Measurements from ENCODE around the gene PJVK.

Gene PJVK

DNA sequence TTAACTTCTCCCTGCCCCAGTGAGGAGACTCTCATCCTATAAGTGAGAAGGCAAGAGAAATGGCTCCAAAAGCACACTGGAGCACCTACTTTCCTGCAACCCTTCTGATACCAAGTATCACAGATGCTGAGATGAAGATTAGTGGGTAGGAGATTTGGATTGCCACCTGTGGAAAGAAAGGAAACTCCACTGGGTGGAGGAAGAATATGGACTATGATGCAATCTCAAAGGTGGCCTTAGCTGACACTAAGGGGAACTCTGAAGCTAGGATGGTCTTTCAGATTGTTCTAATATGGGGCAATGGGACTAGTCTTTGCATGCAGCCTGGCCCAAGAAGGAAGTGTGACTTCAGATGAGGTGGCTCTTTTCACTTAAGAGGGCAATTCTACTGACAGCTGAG is 21.8 kb upstream of the PJVK start:
- no peak overlapping the region for H3K14ac ChIP-seq (ENCODE audit: low read length in 2 of 2)
- H3K9ac ChIP-seq (ENCODE audit: low read length) = no peak overlapping the region

DNA sequence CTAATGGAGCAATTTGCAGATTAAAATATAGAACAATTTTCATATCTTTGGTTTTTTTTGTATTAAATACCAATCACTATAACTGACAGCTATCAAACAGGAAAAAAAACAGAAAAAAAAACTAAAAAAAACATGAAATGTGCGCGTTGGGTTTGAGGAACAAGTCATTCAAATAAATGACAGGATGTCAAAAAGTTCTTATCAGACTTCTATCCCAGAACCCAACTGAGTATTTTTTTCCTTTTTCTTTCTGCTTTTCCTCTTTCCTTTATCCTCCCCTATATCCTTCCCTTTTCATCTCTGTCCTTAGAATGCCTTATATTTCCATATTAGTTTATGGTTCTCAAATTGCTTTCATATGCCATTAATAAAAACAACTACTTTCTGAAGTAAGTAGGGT is 14.5 kb upstream of the PJVK start:
- Histone ChIP-seq H2BK12ac (ENCODE audit: low read length in 2 of 2) (no peak overlapping the region), H2BK15ac (ENCODE audit: low read depth, poor library complexity, severe bottlenecking) (no peak overlapping the region), H3K27ac (ENCODE audit: low read length, poor library complexity, severe bottlenecking) (no peak overlapping the region), H3K4me2 (ENCODE audit: low read length, poor library complexity, severe bottlenecking) (no peak overlapping the region), H4K8ac (ENCODE audit: low read length) (no peak overlapping the region), H3K36me3 (ENCODE audit: control insufficient read depth in 1 of 2, insufficient read depth in 2 of 2, low read depth in 1 of 2, low read length in 2 of 2) (peaks cover 13 to 98% of the 10 kb centered on the region in 2 experiments), H3K79me1 (replicated peaks; ENCODE audit: low read length, poor library complexity, severe bottlenecking) (peaks cover 14% of the 10 kb centered on the region), H3K9me3 (ENCODE audit: control insufficient read depth, low read length) (no peaks in the 10 kb centered on the region), H3K23ac (ENCODE audit: low read length in 2 of 2) (no peak overlapping the region), H3K14ac (ENCODE audit: low read length in 2 of 2) (no peak overlapping the region), H3K4me3 (ENCODE audit: insufficient read depth in 1 of 2, low read depth in 1 of 2, low read length in 2 of 2) (no peak overlapping the region), H2BK120ac (ENCODE audit: low read depth, low read length) (no peak overlapping the region), H2AFZ (ENCODE audit: low read depth, low read length) (no peak overlapping the region), H2AK5ac (ENCODE audit: low read length, severe bottlenecking) (no peak overlapping the region), H3K4me1 (ENCODE audit: control insufficient read depth, insufficient read depth, low read depth, low read length) (no peaks in the 10 kb centered on the region), H2BK5ac (ENCODE audit: low read depth, low read length, poor library complexity, severe bottlenecking) (no peak overlapping the region), H4K91ac (ENCODE audit: low read length) (no peak overlapping the region), H3K18ac (ENCODE audit: low read depth in 1 of 2, low read length in 2 of 2) (no peak overlapping the region), H3K4ac (ENCODE audit: low read depth in 1 of 2, low read length in 2 of 2) (no peak overlapping the region), H3K27me3 (ENCODE audit: control insufficient read depth in 1 of 2, insufficient read depth in 1 of 2, low read length in 2 of 2) (no peaks in the 10 kb centered on the region), H3K9ac (ENCODE audit: low read length) (no peak overlapping the region)
- WGBS = 100% methylated on average over 2 of the region's 2 CpGs
- DNase-seq = no peak

More for the DNA sequence above, 21.8 kb upstream of the PJVK start:
- Histone ChIP-seq H2BK12ac (ENCODE audit: low read length in 2 of 2) (no peak overlapping the region), H3K79me1 (replicated peaks; ENCODE audit: low read length, poor library complexity, severe bottlenecking) (peaks cover 19% of the 10 kb centered on the region), H3K18ac (ENCODE audit: low read depth in 1 of 2, low read length in 2 of 2) (no peak overlapping the region), H3K36me3 (ENCODE audit: control insufficient read depth in 1 of 2, insufficient read depth in 2 of 2, low read depth in 1 of 2, low read length in 2 of 2) (peaks cover 19 to 69% of the 10 kb centered on the region in 2 experiments), H4K8ac (ENCODE audit: low read length) (no peak overlapping the region), H3K4ac (ENCODE audit: low read depth in 1 of 2, low read length in 2 of 2) (no peak overlapping the region), H3K23ac (ENCODE audit: low read length in 2 of 2) (no peak overlapping the region), H3K27me3 (ENCODE audit: control insufficient read depth in 1 of 2, insufficient read depth in 1 of 2, low read length in 2 of 2) (no peaks in the 10 kb centered on the region), H2AK5ac (ENCODE audit: low read length, severe bottlenecking) (no peak overlapping the region), H4K91ac (ENCODE audit: low read length) (no peak overlapping the region), H3K9me3 (ENCODE audit: control insufficient read depth, low read length) (no peaks in the 10 kb centered on the region), H2BK15ac (ENCODE audit: low read depth, poor library complexity, severe bottlenecking) (no peak overlapping the region), H2BK5ac (ENCODE audit: low read depth, low read length, poor library complexity, severe bottlenecking) (no peak overlapping the region), H2BK120ac (ENCODE audit: low read depth, low read length) (no peak overlapping the region), H3K4me1 (ENCODE audit: control insufficient read depth, insufficient read depth, low read depth, low read length) (no peaks in the 10 kb centered on the region), H3K4me3 (ENCODE audit: insufficient read depth in 1 of 2, low read depth in 1 of 2, low read length in 2 of 2) (no peak overlapping the region), H2AFZ (ENCODE audit: low read depth, low read length) (no peak overlapping the region), H3K4me2 (ENCODE audit: low read length, poor library complexity, severe bottlenecking) (no peak overlapping the region), H3K27ac (ENCODE audit: low read length, poor library complexity, severe bottlenecking) (no peak overlapping the region)
- DNase-seq = no peak

DNA sequence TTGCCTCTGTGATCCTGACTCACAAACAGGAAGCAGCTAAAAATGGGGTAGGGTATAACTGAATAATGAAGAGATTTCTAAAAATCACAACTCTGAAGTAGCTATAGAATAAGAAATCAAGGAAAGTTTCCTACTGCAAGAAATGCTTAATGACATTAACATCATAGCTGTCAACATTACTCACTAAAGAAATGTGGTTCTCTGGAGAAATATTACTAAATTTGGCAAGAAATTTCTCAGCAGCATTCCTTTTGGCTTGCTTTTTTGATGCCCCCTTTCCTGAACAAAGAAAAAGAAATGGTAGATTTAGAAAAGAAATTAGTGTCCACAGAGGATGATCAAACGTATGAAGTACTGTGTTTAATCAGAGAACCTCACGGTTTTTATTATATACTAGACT is 9.8 kb upstream of the PJVK start:
- H3K4me1 ChIP-seq (ENCODE audit: control insufficient read depth, insufficient read depth, low read depth, low read length) = no peaks in the 10 kb centered on the region
- no peak overlapping the region for H3K23ac ChIP-seq (ENCODE audit: low read length in 2 of 2)
- no peak overlapping the region for H2BK12ac ChIP-seq (ENCODE audit: low read length in 2 of 2)
- H3K27ac ChIP-seq (ENCODE audit: low read length, poor library complexity, severe bottlenecking) = no peak overlapping the region
- H2BK5ac ChIP-seq (ENCODE audit: low read depth, low read length, poor library complexity, severe bottlenecking) = no peak overlapping the region
- peaks cover 17% of the 10 kb centered on the region for H3K79me1 ChIP-seq (replicated peaks; ENCODE audit: low read length, poor library complexity, severe bottlenecking)
- H2AFZ ChIP-seq (ENCODE audit: low read depth, low read length) = no peak overlapping the region
- H3K4me3 ChIP-seq (ENCODE audit: insufficient read depth in 1 of 2, low read depth in 1 of 2, low read length in 2 of 2) = no peak overlapping the region
- H3K9me3 ChIP-seq (ENCODE audit: control insufficient read depth, low read length) = no peaks in the 10 kb centered on the region
- peaks cover 11 to 96% of the 10 kb centered on the region in 2 experiments for H3K36me3 ChIP-seq (ENCODE audit: control insufficient read depth in 1 of 2, insufficient read depth in 2 of 2, low read depth in 1 of 2, low read length in 2 of 2)
- no peak overlapping the region for H2AK5ac ChIP-seq (ENCODE audit: low read length, severe bottlenecking)
- no peaks in the 10 kb centered on the region for H3K27me3 ChIP-seq (ENCODE audit: control insufficient read depth in 1 of 2, insufficient read depth in 1 of 2, low read length in 2 of 2)
- no peak overlapping the region for H4K91ac ChIP-seq (ENCODE audit: low read length)
- no peak overlapping the region for H2BK15ac ChIP-seq (ENCODE audit: low read depth, poor library complexity, severe bottlenecking)
- no peak overlapping the region for H3K4me2 ChIP-seq (ENCODE audit: low read length, poor library complexity, severe bottlenecking)
- no peak overlapping the region for H2BK120ac ChIP-seq (ENCODE audit: low read depth, low read length)
- no peak overlapping the region for H4K8ac ChIP-seq (ENCODE audit: low read length)
- no CpG with 5 or more reads among the region's 2 CpGs for WGBS
- H3K18ac ChIP-seq (ENCODE audit: low read depth in 1 of 2, low read length in 2 of 2) = no peak overlapping the region
- no peak overlapping the region for H3K4ac ChIP-seq (ENCODE audit: low read depth in 1 of 2, low read length in 2 of 2)
- no peak for DNase-seq
- H3K14ac ChIP-seq (ENCODE audit: low read length in 2 of 2) = no peak overlapping the region
- no peak overlapping the region for H3K9ac ChIP-seq (ENCODE audit: low read length)

GRCh38 chr2:178448968-178449661 is 2.1 kb upstream of the PJVK start:
- Histone ChIP-seq H2BK120ac (ENCODE audit: low read depth, low read length) (no peak overlapping the region), H2BK5ac (ENCODE audit: low read depth, low read length, poor library complexity, severe bottlenecking) (no peak overlapping the region), H3K18ac (ENCODE audit: low read depth in 1 of 2, low read length in 2 of 2) (no peak overlapping the region), H3K4me2 (ENCODE audit: low read length, poor library complexity, severe bottlenecking) (no peak overlapping the region), H2BK15ac (ENCODE audit: low read depth, poor library complexity, severe bottlenecking) (no peak overlapping the region), H4K91ac (ENCODE audit: low read length) (no peak overlapping the region), H3K14ac (ENCODE audit: low read length in 2 of 2) (no peak overlapping the region), H4K8ac (ENCODE audit: low read length) (no peak overlapping the region), H3K27ac (ENCODE audit: low read length, poor library complexity, severe bottlenecking) (no peak overlapping the region), H3K9ac (ENCODE audit: low read length) (peak overlapping the region; percentile 99), H3K79me1 (replicated peaks; ENCODE audit: low read length, poor library complexity, severe bottlenecking) (peaks cover 26% of the 10 kb centered on the region), H3K4me3 (ENCODE audit: insufficient read depth in 1 of 2, low read depth in 1 of 2, low read length in 2 of 2) (peak overlapping the region in 1 of 2 experiments; percentile 84), H3K36me3 (ENCODE audit: control insufficient read depth in 1 of 2, insufficient read depth in 2 of 2, low read depth in 1 of 2, low read length in 2 of 2) (peaks cover 11 to 42% of the 10 kb centered on the region in 2 experiments), H2AFZ (ENCODE audit: low read depth, low read length) (no peak overlapping the region), H3K9me3 (ENCODE audit: control insufficient read depth, low read length) (no peaks in the 10 kb centered on the region), H3K27me3 (ENCODE audit: control insufficient read depth in 1 of 2, insufficient read depth in 1 of 2, low read length in 2 of 2) (no peaks in the 10 kb centered on the region), H2AK5ac (ENCODE audit: low read length, severe bottlenecking) (no peak overlapping the region), H3K4me1 (ENCODE audit: control insufficient read depth, insufficient read depth, low read depth, low read length) (peaks cover 7% of the 10 kb centered on the region), H3K4ac (ENCODE audit: low read depth in 1 of 2, low read length in 2 of 2) (no peak overlapping the region), H2BK12ac (ENCODE audit: low read length in 2 of 2) (no peak overlapping the region), H3K23ac (ENCODE audit: low read length in 2 of 2) (no peak overlapping the region)
- DNase-seq = no peak
- WGBS = 96% methylated on average over 2 of the region's 4 CpGs
